Measurements from ENCODE around the gene MPG.

- TF ChIP-seq CTCF (IDR thresholded peaks at IDR 0.05; ENCODE audit: insufficient read depth, low read depth, low read length) (peak; percentile 96), EZH2 (IDR thresholded peaks at IDR 0.05; ENCODE audit: insufficient read depth, low read length) (no peak)
Observed at GRCh38 chr16:96935-97381, 18.9 kb downstream of the MPG start.
